HepG2 (cell line): ENCODE data around the gene ENDOU. TPM values are rescaled to one million over a fixed set of nuclear protein-coding genes. Genes with fewer than 3 reads are reported as not detected.

Experiments used
- ATF7 ChIP-seq, 2 experiments: fragments of 450-650 bp in 1 of 2; sonication (generic) in 1 of 2; formaldehyde crosslinking in 1 of 2; IDR thresholded peaks; 2 replicates each; pipeline versions ENCODE4 v1.4.0 to v1.6.1; 2016 to 2020; ENCODE audit warnings: antibody characterized with exemption in 1 of 2, mild to moderate bottlenecking in 1 of 2, missing genetic modification reagents in 1 of 2
- BCL6 ChIP-seq: IDR thresholded peaks from 2 replicates; pipeline ENCODE4 v1.6.1; 2016; ENCODE audit warnings: missing genetic modification reagents, missing compliant biosample characterization
- EED ChIP-seq: sonication (generic); formaldehyde crosslinking; IDR thresholded peaks from 2 replicates; pipeline ENCODE4 v1.5.0; 2020; ENCODE audit warnings: mild to moderate bottlenecking, missing genetic modification reagents
- NR2F1 ChIP-seq, 2 experiments: fragments of 450-650 bp in 1 of 2; formaldehyde crosslinking in 1 of 2; IDR thresholded peaks; 2 replicates each; pipeline versions ENCODE4 v1.5.0 to v1.6.1; 2016 to 2020; ENCODE audit warnings: mild to moderate bottlenecking in 1 of 2, missing compliant biosample characterization in 1 of 2, missing genetic modification reagents in 1 of 2, moderate library complexity in 1 of 2
- POLR2AphosphoS5 ChIP-seq: IDR thresholded peaks from 2 replicates; pipeline ENCODE4 v1.6.1; 2012; ENCODE audit warnings: low read depth, low read length
- RARG ChIP-seq: sonication (generic); formaldehyde crosslinking; IDR thresholded peaks from 2 replicates; pipeline ENCODE4 v1.4.0; 2020; ENCODE audit warnings: low read depth, mild to moderate bottlenecking, missing genetic modification reagents
- ZEB1 ChIP-seq: IDR thresholded peaks from 2 replicates; pipeline ENCODE4 v1.6.1; 2012; ENCODE audit warnings: mild to moderate bottlenecking, low read depth, inconsistent platforms; ENCODE audit not compliant: insufficient replicate concordance
- ZFAT ChIP-seq: sonication (generic); formaldehyde crosslinking; conservative IDR thresholded peaks from 2 replicates; pipeline ENCODE4 v1.8.1; 2023; ENCODE audit warnings: missing genetic modification reagents, inconsistent platforms
- ZFP41 ChIP-seq: sonication (generic); formaldehyde crosslinking; IDR thresholded peaks from 2 replicates; pipeline ENCODE4 v1.4.0; 2020; ENCODE audit warnings: mild to moderate bottlenecking, missing genetic modification reagents, borderline replicate concordance
- ZKSCAN8 ChIP-seq: IDR thresholded peaks from 2 replicates; pipeline ENCODE4 v1.6.1; 2016; ENCODE audit warnings: borderline replicate concordance, missing genetic modification reagents, missing compliant biosample characterization
- ZNF260 ChIP-seq: sonication (generic); formaldehyde crosslinking; IDR thresholded peaks from 2 replicates; pipeline ENCODE4 v1.4.0; 2020; ENCODE audit warnings: missing genetic modification reagents, low read depth, mild to moderate bottlenecking, borderline replicate concordance
- ZNF670 ChIP-seq: sonication (generic); formaldehyde crosslinking; IDR thresholded peaks from 2 replicates; pipeline ENCODE4 v1.8.0; 2022; ENCODE audit warnings: mild to moderate bottlenecking, missing genetic modification reagents, borderline replicate concordance
- ZNF720 ChIP-seq: sonication (generic); formaldehyde crosslinking; IDR thresholded peaks from 2 replicates; pipeline ENCODE4 v1.4.0; 2020; ENCODE audit warnings: missing genetic modification reagents
- ZNF782 ChIP-seq: sonication (generic); formaldehyde crosslinking; IDR thresholded peaks from 2 replicates; pipeline ENCODE4 v1.4.0; 2020; ENCODE audit warnings: missing genetic modification reagents, mild to moderate bottlenecking, borderline replicate concordance
- polyA plus RNA-seq, 8 experiments: library from polyadenylated mRNA; depleted of rRNA in 3 of 8; stranded (reverse) in 7 of 8; unstranded in 1 of 8; fragments of >200 nt; fragmentation: Illumina TruSeq in 4 of 8; extraction: Trizol in 4 of 8; gene quantifications; 2 replicates each; pipeline versions ENCODE4 v1.2.1 to v1.2.3, GENCODE V29; 2011 to 2016; ENCODE audit warnings: low read depth in 4 of 8, missing spikeins in 1 of 8, mixed read lengths in 1 of 8; ENCODE audit not compliant: insufficient read depth in 1 of 8
- total RNA-seq, 5 experiments: library from RNA; depleted of rRNA; stranded (reverse); fragments of >200 nt; fragmentation: Illumina TruSeq; extraction: Trizol; gene quantifications; 2 replicates each; pipeline ENCODE4 v1.2.3, GENCODE V29; 2016; ENCODE audit warnings: low read depth in 1 of 5
- TF ChIP-seq, protein P1 (sequence below): sonication (generic); formaldehyde crosslinking; IDR thresholded peaks from 2 replicates; pipeline ENCODE4 v1.8.1; 2023; ENCODE audit warnings: mild to moderate bottlenecking, missing genetic modification reagents
- TF ChIP-seq, protein P2 (sequence below): IDR thresholded peaks from 2 replicates; pipeline ENCODE4 v1.6.1; 2016; ENCODE audit warnings: low read depth
- TF ChIP-seq, protein P3 (sequence below): sonication (generic); formaldehyde crosslinking; IDR thresholded peaks from 2 replicates; pipeline ENCODE4 v1.4.0; 2020; ENCODE audit warnings: mild to moderate bottlenecking, missing genetic modification reagents, borderline replicate concordance
- TF ChIP-seq, protein P4 (sequence below): sonication (generic); formaldehyde crosslinking; IDR thresholded peaks from 2 replicates; pipeline ENCODE4 v1.4.0; 2020; ENCODE audit warnings: mild to moderate bottlenecking, missing genetic modification reagents
- TF ChIP-seq, protein P5 (sequence below): sonication (generic); formaldehyde crosslinking; IDR thresholded peaks from 2 replicates; pipeline ENCODE4 v1.8.1; 2023; ENCODE audit warnings: mild to moderate bottlenecking, moderate library complexity, missing genetic modification reagents

Gene ENDOU
- total and polyA plus RNA-seq, 2 of the 13 experiments (the other 11 are each of a cell fraction or from before 2014, with no cell fraction given), result not detected

DNA sequence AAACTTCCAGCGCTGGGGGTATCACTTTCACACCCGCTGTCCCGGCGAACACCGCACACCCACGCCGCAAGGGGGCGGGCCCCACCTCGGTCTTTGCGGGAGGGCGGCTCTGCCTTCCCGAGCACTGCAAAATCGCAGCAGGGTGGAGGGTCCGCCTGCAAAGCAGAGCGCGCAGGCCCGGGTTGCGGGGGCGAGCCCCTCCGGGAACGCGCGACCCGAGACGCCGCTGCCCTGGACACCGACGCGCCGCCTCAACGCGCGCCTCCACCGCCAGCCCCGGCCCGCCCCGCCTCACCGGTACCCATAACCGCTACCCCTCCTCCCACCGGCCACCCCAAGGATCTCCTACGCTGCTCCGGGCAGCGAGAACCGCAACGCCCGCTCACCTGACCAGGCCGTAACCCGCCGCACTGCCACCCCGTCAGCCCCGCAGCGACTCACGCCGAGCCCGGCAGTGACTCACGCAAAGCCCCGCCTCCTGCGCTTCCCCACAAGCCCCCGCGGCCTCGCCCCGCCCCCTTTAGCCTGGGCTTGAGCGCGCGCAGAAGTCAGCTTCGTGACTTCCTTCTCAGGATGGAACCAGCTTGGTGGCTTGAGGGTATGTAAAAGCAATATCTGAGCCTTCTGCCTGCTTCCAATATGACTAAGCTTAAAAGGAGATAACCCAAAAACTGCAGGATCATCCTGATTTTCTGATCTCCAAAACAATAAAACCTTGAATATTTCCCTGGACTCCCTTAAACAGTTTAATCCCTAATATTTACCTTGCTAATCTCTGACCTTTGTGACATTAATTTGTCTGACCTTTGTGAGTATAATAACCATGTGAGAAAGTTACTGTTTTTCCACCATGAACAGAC, 19.5 kb downstream of the ENDOU start, which contains the start of gene RPAP3 (continued):
- TF ChIP-seq ZNF782 (CRISPR knock-in tag), result no peak
- TF ChIP-seq RARG (CRISPR knock-in tag), result no peak
- TF ChIP-seq ZNF720, result no peak
- TF ChIP-seq, protein P1, sequence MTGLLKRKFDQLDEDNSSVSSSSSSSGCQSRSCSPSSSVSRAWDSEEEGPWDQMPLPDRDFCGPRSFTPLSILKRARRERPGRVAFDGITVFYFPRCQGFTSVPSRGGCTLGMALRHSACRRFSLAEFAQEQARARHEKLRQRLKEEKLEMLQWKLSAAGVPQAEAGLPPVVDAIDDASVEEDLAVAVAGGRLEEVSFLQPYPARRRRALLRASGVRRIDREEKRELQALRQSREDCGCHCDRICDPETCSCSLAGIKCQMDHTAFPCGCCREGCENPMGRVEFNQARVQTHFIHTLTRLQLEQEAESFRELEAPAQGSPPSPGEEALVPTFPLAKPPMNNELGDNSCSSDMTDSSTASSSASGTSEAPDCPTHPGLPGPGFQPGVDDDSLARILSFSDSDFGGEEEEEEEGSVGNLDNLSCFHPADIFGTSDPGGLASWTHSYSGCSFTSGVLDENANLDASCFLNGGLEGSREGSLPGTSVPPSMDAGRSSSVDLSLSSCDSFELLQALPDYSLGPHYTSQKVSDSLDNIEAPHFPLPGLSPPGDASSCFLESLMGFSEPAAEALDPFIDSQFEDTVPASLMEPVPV (CRISPR knock-in tag), result peak; percentile 70
- peak; percentile 92 for TF ChIP-seq POLR2AphosphoS5
- TF ChIP-seq ZKSCAN8 (CRISPR knock-in tag), result no peak
- TF ChIP-seq, protein P2, sequence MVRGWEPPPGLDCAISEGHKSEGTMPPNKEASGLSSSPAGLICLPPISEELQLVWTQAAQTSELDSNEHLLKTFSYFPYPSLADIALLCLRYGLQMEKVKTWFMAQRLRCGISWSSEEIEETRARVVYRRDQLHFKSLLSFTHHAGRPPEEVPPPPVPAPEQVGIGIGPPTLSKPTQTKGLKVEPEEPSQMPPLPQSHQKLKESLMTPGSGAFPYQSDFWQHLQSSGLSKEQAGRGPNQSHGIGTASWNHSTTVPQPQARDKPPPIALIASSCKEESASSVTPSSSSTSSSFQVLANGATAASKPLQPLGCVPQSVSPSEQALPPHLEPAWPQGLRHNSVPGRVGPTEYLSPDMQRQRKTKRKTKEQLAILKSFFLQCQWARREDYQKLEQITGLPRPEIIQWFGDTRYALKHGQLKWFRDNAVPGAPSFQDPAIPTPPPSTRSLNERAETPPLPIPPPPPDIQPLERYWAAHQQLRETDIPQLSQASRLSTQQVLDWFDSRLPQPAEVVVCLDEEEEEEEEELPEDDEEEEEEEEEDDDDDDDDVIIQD (CRISPR knock-in tag), result no peak
- no peak for TF ChIP-seq ZNF260 (CRISPR knock-in tag)
- TF ChIP-seq, protein P3, sequence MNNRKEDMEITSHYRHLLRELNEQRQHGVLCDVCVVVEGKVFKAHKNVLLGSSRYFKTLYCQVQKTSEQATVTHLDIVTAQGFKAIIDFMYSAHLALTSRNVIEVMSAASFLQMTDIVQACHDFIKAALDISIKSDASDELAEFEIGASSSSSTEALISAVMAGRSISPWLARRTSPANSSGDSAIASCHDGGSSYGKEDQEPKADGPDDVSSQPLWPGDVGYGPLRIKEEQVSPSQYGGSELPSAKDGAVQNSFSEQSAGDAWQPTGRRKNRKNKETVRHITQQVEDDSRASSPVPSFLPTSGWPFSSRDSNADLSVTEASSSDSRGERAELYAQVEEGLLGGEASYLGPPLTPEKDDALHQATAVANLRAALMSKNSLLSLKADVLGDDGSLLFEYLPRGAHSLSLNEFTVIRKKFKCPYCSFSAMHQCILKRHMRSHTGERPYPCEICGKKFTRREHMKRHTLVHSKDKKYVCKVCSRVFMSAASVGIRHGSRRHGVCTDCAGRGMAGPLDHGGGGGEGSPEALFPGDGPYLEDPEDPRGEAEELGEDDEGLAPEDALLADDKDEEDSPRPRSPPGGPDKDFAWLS (CRISPR knock-in tag), result no peak
- no peak for TF ChIP-seq ZFAT (CRISPR knock-in tag)
- TF ChIP-seq ZEB1, result no peak
- TF ChIP-seq, protein P4, sequence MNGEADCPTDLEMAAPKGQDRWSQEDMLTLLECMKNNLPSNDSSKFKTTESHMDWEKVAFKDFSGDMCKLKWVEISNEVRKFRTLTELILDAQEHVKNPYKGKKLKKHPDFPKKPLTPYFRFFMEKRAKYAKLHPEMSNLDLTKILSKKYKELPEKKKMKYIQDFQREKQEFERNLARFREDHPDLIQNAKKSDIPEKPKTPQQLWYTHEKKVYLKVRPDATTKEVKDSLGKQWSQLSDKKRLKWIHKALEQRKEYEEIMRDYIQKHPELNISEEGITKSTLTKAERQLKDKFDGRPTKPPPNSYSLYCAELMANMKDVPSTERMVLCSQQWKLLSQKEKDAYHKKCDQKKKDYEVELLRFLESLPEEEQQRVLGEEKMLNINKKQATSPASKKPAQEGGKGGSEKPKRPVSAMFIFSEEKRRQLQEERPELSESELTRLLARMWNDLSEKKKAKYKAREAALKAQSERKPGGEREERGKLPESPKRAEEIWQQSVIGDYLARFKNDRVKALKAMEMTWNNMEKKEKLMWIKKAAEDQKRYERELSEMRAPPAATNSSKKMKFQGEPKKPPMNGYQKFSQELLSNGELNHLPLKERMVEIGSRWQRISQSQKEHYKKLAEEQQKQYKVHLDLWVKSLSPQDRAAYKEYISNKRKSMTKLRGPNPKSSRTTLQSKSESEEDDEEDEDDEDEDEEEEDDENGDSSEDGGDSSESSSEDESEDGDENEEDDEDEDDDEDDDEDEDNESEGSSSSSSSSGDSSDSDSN (CRISPR knock-in tag), result peak; percentile 69; the same call in 1 of the 2 replicates
- no peak for TF ChIP-seq ATF7 (IDR thresholded peaks at IDR 0.05)
- TF ChIP-seq ATF7 (CRISPR knock-in tag; IDR thresholded peaks at IDR 0.05), result 0 out of 2 replicates have a peak, but pooled peaks have one; percentile 25
- TF ChIP-seq BCL6 (CRISPR knock-in tag), result peak; percentile 31
- TF ChIP-seq NR2F1 (CRISPR knock-in tag; IDR thresholded peaks at IDR 0.05), result peak in 1 of 2 experiments; percentile 59; a peak in 1 of 4 replicates
- no peak for TF ChIP-seq ZFP41 (CRISPR knock-in tag)
- peak; percentile 73; the same call in 1 of the 2 replicates for TF ChIP-seq ZNF670 (CRISPR knock-in tag)
- TF ChIP-seq, protein P5, sequence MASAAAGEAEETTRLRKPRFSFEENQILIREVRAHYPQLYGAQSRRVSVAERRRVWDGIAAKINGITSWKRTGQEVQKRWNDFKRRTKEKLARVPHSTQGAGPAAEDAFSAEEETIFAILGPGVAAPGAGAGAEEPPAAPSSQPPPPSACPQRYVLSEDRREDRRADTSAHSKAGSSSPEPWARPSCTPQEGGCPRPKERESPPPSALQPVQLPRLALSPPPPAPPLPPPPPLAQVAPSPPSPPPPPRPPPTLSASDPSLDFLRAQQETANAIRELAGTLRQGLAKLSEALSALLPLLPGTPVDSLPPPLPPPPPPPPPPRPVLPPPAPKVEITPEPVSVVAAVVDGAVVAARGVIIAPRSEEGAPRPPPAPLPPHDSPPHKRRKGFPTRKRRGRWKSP (CRISPR knock-in tag), result peak; percentile 69; the same call in 1 of the 2 replicates
- no peak for TF ChIP-seq EED (CRISPR knock-in tag)
